ENCODE measurements around the gene SWI5. TPM values are rescaled to one million over a fixed set of nuclear protein-coding genes. Genes with fewer than 3 reads are reported as not detected.

SWI5 gene
- total and polyA plus RNA-seq, 9 of the 15 experiments (the other 6 are each of a cell fraction or from before 2014, with no cell fraction given): 62.8 to 133 (median 95.9) TPM

DNA sequence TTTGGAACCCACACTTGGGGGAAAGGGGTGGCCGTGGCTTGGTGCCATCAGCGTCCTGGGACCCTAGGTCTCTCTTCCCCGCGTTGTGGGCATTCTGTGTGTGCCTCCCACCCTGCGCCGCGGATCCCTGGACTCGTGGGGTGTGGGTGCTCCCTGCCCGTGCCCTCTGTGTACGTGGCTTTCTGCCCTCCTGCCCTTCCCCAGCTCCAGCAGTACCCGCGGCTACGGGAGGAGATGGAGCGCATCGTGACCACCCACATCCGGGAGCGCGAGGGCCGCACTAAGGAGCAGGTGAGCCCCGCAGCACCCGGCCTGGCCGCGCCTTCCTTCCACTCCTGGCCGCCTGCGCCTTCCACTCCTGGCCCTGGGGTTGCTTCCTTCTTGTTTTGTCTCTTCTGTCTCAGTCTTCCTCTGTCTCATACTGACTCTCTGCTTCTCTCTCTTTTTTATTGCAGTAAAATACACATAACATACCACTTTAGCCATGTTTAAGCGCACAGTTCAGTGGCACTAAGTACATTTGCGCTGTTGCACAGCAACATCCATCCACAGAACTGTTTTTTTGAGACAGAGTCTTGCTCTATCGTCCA is 42.2 kb upstream of the SWI5 start (continued):
- no peak for TF ChIP-seq PCBP1 (IDR thresholded peaks at IDR 0.05; ENCODE audit: low read depth, low read length, poor library complexity, severe bottlenecking)

DNA sequence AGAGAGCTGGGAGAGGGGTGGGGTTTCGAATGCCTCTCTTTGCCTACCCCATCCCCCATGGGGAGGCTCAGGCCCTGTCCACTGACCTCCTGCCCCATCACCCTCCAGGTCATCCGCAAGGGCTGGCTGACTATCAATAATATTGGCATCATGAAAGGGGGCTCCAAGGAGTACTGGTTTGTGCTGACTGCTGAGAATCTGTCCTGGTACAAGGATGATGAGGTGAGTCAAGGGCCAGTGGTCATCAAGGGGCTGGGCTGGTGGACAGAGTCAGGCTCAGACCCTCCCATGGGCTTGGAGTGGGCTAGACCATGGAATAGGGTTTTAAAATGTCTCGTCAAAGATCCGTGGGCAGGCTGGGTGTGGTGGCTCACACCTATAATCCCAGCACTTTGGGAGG is 34.0 kb upstream of the SWI5 start:
- Histone ChIP-seq H3K4me1 (replicated peaks in 1 of 2; ENCODE audit: control insufficient read depth in 2 of 2, insufficient read depth in 2 of 2, low read length in 2 of 2) (peaks cover 23 to 46% of the 10 kb centered on the region in 2 experiments), H3K4me3 (no peak overlapping the region), H3K36me3 (ENCODE audit: control insufficient read depth, insufficient read depth, low read length) (no peaks in the 10 kb centered on the region), H3K9me3 (replicated peaks; ENCODE audit: control insufficient read depth, insufficient read depth, low read depth, low read length) (no peaks in the 10 kb centered on the region), H3K27ac (ENCODE audit: extremely low read depth, low read depth, low read length) (no peak overlapping the region), H3K27me3 (ENCODE audit: control insufficient read depth in 2 of 2, insufficient read depth in 2 of 2, low read length in 2 of 2) (no peaks in the 10 kb centered on the region), H3K4me2 (ENCODE audit: insufficient read depth, low read length) (no peak overlapping the region), H3K9me1 (ENCODE audit: control insufficient read depth, insufficient read depth, low read length) (no peaks in the 10 kb centered on the region), H3K79me2 (ENCODE audit: control insufficient read depth, insufficient read depth, low read length) (no peaks in the 10 kb centered on the region), H4K20me1 (replicated peaks; ENCODE audit: control insufficient read depth, insufficient read depth, low read length) (no peaks in the 10 kb centered on the region), H3K9ac (ENCODE audit: insufficient read depth in 1 of 2, low read depth in 2 of 2, low read length in 2 of 2) (peak overlapping the region in 1 of 2 experiments; percentile 3; a peak in 1 of 4 replicates), H2AFZ (ENCODE audit: low read depth, low read length) (no peak overlapping the region)
- ATAC-seq (no peak), DNase-seq (ENCODE audit: extremely low read depth in 1 of 4, low spot score in 3 of 4) (peak in 1 of 4 experiments; percentile 42), FAIRE-seq (no peak)
- CTCF ChIA-PET (ENCODE audit: low intra/inter-chr PET ratio): no interaction called here
- POLR2A ChIA-PET: interaction anchor here (0.6 to 4.2 kb wide), 10 partner anchors 8 to 91 kb away, joined by 3 to 27 read pairs (median 5); no protein-coding TSS in a partner anchor
- TF ChIP-seq CBX1 (IDR thresholded peaks at IDR 0.05; ENCODE audit: low read depth) (no peak), ZNF589 (CRISPR knock-in tag; IDR thresholded peaks at IDR 0.05; ENCODE audit: low read depth) (no peak), ZBTB7A (IDR thresholded peaks at IDR 0.05; ENCODE audit: borderline replicate concordance, control insufficient read depth, low read depth, low read length) (peak; percentile 15; the same call in 1 of the 2 replicates), ELF4 (CRISPR knock-in tag; IDR thresholded peaks at IDR 0.05) (no peak), UBTF (IDR thresholded peaks at IDR 0.05; ENCODE audit: borderline replicate concordance in 1 of 2, low read depth in 2 of 2, low read length in 2 of 2) (no peak), CTBP1 (IDR thresholded peaks at IDR 0.05; ENCODE audit: borderline replicate concordance) (0 out of 2 replicates have a peak, but pooled peaks have one; percentile 11), ZNF316 (IDR thresholded peaks at IDR 0.05) (peak; percentile 58; the same call in 1 of the 2 replicates), CHD2 (IDR thresholded peaks at IDR 0.05; ENCODE audit: low read depth, low read length) (no peak), ZNF347 (CRISPR knock-in tag; IDR thresholded peaks at IDR 0.05; ENCODE audit: low read depth) (no peak)
- in situ Hi-C loops (cut with MboI) (loop anchor here (10.0 kb wide), 1 partner anchor 453 kb away; no protein-coding TSS in a partner anchor), intact Hi-C loops (cut with micrococcal nuclease) (no loop called here)
- 37% methylated on average over 4 of the region's 4 CpGs for WGBS (ENCODE audit: insufficient coverage, low coverage, missing lambda C conversion rate)
- BruUV-seq (replicated peaks): no TSS peak
